NCI-H1105 (cell line): ENCODE results near the gene CRNKL1.
"Not testable (repeated sequence)": the region's sequence is repeated elsewhere in the genome, so short reads cannot be mapped to it uniquely, and the experiment has no call there.

ENCODE experiments used
- DNase-seq: peaks from one replicate; lab custom pipeline; 2025; lab: John Stamatoyannopoulos, UW

CRNKL1 gene

GRCh38 chr20:20005342-20005741, 46.9 kb downstream of the CRNKL1 start:
- DNase-seq = no peak

GRCh38 chr20:20003955-20004322, 48.3 kb downstream of the CRNKL1 start:
- DNase-seq = not testable (repeated sequence)

GRCh38 chr20:20003031-20003954, 49.0 kb downstream of the CRNKL1 start:
- DNase-seq = no peak

- DNase-seq = no peak
Measured at GRCh38 chr20:20002101-20002998, 49.9 kb downstream of the CRNKL1 start.

- no peak for DNase-seq
Measured at GRCh38 chr20:20000211-20000968, 51.9 kb downstream of the CRNKL1 start.

GRCh38 chr20:19998990-19999705, 53.1 kb downstream of the CRNKL1 start:
- DNase-seq = no peak

GRCh38 chr20:19996917-19997316, 55.3 kb downstream of the CRNKL1 start:
- no peak for DNase-seq

GRCh38 chr20:19996222-19996621, 56.0 kb downstream of the CRNKL1 start:
- no peak for DNase-seq

- DNase-seq = peak; percentile 55
Measured at GRCh38 chr20:19995220-19995863, 56.9 kb downstream of the CRNKL1 start.

- DNase-seq = no peak
Measured at GRCh38 chr20:19993958-19994669, 58.2 kb downstream of the CRNKL1 start.

GRCh38 chr20:19992996-19993908, 59.0 kb downstream of the CRNKL1 start:
- DNase-seq = no peak

GRCh38 chr20:19991854-19992253, 60.4 kb downstream of the CRNKL1 start:
- DNase-seq = no peak

GRCh38 chr20:19991308-19991707, 61.0 kb downstream of the CRNKL1 start:
- no peak for DNase-seq

- DNase-seq = no peak
Measured at GRCh38 chr20:19990850-19991249, 61.4 kb downstream of the CRNKL1 start.

GRCh38 chr20:19987046-19987445, 65.2 kb downstream of the CRNKL1 start:
- DNase-seq = no peak

- no peak for DNase-seq
Measured at GRCh38 chr20:19986419-19986818, 65.8 kb downstream of the CRNKL1 start.
